ENCODE results near the gene ZNF778. TPM values are rescaled to one million over a fixed set of nuclear protein-coding genes. Genes with fewer than 3 reads are reported as not detected.

Gene ZNF778
- total and polyA plus RNA-seq, 2 of the 13 experiments (the other 11 are each of a cell fraction or from before 2014, with no cell fraction given): 3.8 to 7.2 TPM

- TF ChIP-seq PRDM10 (CRISPR knock-in tag; IDR thresholded peaks at IDR 0.05; ENCODE audit: low read depth) (no peak), EZH2 (conservative IDR thresholded peaks at IDR 0.05; ENCODE audit: low read depth, low read length) (no peak), KLF11 (CRISPR knock-in tag; IDR thresholded peaks at IDR 0.05) (peak; percentile 27; the same call in 1 of the 2 replicates), JUN (CRISPR knock-in tag; IDR thresholded peaks at IDR 0.05) (no peak; the same call in 1 of the 2 replicates), UBTF (CRISPR knock-in tag; IDR thresholded peaks at IDR 0.05) (peak; percentile 92), ZBTB20 (CRISPR knock-in tag; IDR thresholded peaks at IDR 0.05; ENCODE audit: borderline replicate concordance, low read depth) (peak; percentile 25; the same call in 1 of the 2 replicates), ZUFSP (CRISPR knock-in tag; IDR thresholded peaks at IDR 0.05; ENCODE audit: borderline replicate concordance) (no peak), ZBTB43 (CRISPR knock-in tag; conservative IDR thresholded peaks at IDR 0.05) (0 out of 2 replicates have a peak, but pooled peaks have one; percentile 56), MLX (CRISPR knock-in tag; IDR thresholded peaks at IDR 0.05) (no peak), TSC22D2 (CRISPR knock-in tag; IDR thresholded peaks at IDR 0.05; ENCODE audit: borderline replicate concordance) (no peak), SP5 (CRISPR knock-in tag; IDR thresholded peaks at IDR 0.05; ENCODE audit: borderline replicate concordance, low read depth) (peak; percentile 21; the same call in 1 of the 2 replicates), ZBTB4 (CRISPR knock-in tag; IDR thresholded peaks at IDR 0.05; ENCODE audit: borderline replicate concordance) (no peak)
These were observed 29.6 kb downstream of the ZNF778 start (continued) for GRCh38 chr16:89246903-89247733.

All from HepG2 (cell line).